ENCODE results near the gene INO80.

Gene INO80

GRCh38 chr15:40943764-40944365 lies 172.2 kb downstream of the INO80 start:
- DNase-seq, result no peak

GRCh38 chr15:40942878-40943277 lies 173.2 kb downstream of the INO80 start:
- DNase-seq, result no peak

- DNase-seq, result no peak
Observed at GRCh38 chr15:40942337-40942854, 173.7 kb downstream of the INO80 start.

GRCh38 chr15:40941528-40942336 lies 174.3 kb downstream of the INO80 start:
- DNase-seq, result peak; percentile 66 to 81

- DNase-seq, result no peak
Observed at GRCh38 chr15:40941068-40941527, 175.0 kb downstream of the INO80 start.

- no peak for DNase-seq
Observed at GRCh38 chr15:40940296-40940801, 175.7 kb downstream of the INO80 start.

GRCh38 chr15:40938536-40938870 lies 177.6 kb downstream of the INO80 start:
- DNase-seq, result no peak

- no peak for DNase-seq
Observed at GRCh38 chr15:40937762-40938535, 178.1 kb downstream of the INO80 start.

GRCh38 chr15:40936709-40937666 lies 179.1 kb downstream of the INO80 start:
- no peak for DNase-seq

- DNase-seq, result no peak
Observed at GRCh38 chr15:40936234-40936708, 179.8 kb downstream of the INO80 start.

- DNase-seq, result no peak
Observed at GRCh38 chr15:40934457-40934856, 181.6 kb downstream of the INO80 start.

GRCh38 chr15:40933517-40933902 lies 182.6 kb downstream of the INO80 start:
- DNase-seq, result no peak

- no peak for DNase-seq
Observed at GRCh38 chr15:40932649-40933516, 183.2 kb downstream of the INO80 start.

- no peak for DNase-seq
Observed at GRCh38 chr15:40932156-40932555, 183.9 kb downstream of the INO80 start.

- no peak for DNase-seq
Observed at GRCh38 chr15:40931300-40932142, 184.6 kb downstream of the INO80 start.

- peak in 1 of 2 donors; percentile 48 for DNase-seq
Observed at GRCh38 chr15:40930430-40931299, 185.4 kb downstream of the INO80 start.

- DNase-seq, result no peak
Observed at GRCh38 chr15:40929660-40930429, 186.2 kb downstream of the INO80 start.

Data from CD4-positive, alpha-beta T cell treated with Interferon alpha-2 for 1 hour (primary cell).